ENCODE data around the gene CORIN. TPM values are rescaled to one million over a fixed set of nuclear protein-coding genes. Genes with fewer than 3 reads are reported as not detected.

Gene CORIN, protein sequence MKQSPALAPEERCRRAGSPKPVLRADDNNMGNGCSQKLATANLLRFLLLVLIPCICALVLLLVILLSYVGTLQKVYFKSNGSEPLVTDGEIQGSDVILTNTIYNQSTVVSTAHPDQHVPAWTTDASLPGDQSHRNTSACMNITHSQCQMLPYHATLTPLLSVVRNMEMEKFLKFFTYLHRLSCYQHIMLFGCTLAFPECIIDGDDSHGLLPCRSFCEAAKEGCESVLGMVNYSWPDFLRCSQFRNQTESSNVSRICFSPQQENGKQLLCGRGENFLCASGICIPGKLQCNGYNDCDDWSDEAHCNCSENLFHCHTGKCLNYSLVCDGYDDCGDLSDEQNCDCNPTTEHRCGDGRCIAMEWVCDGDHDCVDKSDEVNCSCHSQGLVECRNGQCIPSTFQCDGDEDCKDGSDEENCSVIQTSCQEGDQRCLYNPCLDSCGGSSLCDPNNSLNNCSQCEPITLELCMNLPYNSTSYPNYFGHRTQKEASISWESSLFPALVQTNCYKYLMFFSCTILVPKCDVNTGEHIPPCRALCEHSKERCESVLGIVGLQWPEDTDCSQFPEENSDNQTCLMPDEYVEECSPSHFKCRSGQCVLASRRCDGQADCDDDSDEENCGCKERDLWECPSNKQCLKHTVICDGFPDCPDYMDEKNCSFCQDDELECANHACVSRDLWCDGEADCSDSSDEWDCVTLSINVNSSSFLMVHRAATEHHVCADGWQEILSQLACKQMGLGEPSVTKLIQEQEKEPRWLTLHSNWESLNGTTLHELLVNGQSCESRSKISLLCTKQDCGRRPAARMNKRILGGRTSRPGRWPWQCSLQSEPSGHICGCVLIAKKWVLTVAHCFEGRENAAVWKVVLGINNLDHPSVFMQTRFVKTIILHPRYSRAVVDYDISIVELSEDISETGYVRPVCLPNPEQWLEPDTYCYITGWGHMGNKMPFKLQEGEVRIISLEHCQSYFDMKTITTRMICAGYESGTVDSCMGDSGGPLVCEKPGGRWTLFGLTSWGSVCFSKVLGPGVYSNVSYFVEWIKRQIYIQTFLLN
- total RNA-seq = 0.62 TPM

DNA sequence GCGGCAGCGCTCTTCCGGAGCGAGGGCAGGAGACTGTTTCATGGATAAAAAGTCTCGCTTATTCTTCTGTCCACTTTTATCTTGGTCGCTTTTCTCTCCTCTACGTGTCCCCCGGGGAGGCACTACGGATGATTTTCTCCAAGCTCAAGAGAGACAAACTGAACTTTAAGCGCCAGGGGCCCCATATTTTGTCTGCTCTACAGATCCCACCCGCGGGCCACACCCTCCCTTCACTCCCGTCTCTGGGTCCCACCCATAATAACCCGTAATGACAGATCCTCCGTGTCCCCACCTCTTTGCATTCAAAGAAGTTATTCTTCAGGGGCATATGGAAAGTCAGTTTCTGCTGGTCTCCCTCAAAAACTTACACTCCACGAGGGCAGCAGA, at the start of gene CORIN:
CORIN (minus strand) TSS at position 160 of the 387 bp plus-strand sequence; CDS start at position 42, 118 bp downstream.
- no peak for DNase-seq

DNA sequence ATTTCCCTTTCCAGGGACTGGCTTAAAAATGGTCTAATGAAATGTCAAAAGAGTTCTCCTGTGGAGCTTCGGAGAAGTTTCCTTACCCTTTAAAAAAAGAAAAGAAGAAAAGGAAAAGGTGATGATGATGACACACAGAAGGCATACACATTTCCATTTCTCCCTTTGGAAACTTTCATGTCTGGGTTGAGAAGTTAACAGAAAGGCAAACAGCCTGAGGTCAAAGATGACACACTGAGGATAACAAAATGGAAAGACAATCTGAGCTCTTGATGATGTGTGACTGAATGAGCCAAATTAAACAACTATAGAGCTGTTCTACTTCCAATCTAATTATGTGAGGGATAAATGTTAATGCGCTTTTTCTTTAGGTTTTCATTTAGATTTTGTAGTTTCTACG, 44.4 kb upstream of the CORIN start:
- DNase-seq = no peak

DNA sequence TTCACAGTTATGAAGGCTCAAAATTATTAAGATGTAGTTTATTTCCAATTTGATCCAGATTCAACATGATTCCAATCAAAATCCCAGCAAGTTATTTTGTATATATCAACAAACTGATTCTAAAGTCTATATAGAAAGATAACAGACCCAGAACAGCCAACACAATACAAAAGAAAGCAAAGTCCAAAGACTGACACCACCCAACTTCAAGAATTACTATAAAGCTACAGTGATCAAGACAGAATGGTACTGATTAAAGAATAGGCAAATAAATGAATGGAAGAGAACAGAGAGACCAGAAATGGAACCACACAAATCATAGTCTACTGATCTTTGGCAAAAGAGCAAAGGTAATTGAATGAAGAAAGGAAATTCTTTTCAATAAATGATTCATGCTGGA, 41.6 kb upstream of the CORIN start:
- DNase-seq = no peak

DNA sequence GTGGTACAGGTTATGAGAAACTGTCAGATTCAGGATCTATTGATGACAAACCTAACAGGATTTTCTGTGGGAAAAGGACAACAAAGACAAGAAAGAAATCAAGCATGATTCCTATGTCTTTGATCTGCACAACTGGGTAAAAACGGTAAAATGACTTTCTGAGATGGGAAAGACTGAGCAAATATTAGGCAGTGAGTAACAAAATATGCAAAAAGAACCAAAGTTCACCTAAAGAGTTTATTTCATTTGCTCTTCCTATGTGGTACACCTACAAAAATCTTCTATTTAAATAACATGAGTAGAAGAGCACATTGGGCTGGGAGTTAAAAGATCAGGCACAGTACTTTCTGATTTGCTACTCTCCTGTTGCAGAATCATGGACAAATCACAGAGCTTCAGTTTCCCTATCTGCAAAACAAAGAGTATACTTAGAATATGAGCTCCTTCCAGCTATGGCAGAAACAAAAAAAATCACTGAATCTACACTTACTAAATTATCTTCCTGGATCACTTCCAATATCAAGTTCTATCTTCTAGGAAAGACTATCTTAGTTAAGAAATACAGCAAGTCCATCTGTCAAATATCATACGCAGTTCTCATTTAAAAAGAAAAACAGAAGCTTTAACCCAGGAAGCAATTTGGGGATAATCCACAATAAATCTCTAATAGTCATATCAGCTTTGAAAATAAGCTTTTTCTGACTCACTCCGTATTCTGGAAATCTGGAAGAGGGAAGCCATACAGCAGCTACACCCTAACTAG, 39.1 kb upstream of the CORIN start:
- no peak for DNase-seq

DNA sequence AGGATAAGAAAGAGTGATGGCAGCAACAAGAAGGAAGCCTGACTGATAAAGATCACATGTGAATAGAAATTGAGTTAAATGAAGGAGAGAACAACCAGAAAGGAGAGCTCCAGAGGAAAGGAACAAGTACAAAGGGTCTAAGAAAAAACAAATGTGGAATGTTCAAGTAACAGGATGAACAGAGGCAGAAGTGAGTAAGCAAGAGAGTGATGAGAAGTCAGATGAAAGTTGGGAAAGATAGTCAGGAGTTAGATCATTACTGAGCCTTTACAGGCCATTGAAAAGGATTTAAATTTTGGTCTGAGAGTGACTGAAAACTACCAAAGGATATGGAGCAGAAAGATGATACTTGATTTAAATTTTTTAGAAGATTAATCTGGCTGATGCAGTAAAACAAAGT, 38.4 kb upstream of the CORIN start:
- no peak for DNase-seq

DNA sequence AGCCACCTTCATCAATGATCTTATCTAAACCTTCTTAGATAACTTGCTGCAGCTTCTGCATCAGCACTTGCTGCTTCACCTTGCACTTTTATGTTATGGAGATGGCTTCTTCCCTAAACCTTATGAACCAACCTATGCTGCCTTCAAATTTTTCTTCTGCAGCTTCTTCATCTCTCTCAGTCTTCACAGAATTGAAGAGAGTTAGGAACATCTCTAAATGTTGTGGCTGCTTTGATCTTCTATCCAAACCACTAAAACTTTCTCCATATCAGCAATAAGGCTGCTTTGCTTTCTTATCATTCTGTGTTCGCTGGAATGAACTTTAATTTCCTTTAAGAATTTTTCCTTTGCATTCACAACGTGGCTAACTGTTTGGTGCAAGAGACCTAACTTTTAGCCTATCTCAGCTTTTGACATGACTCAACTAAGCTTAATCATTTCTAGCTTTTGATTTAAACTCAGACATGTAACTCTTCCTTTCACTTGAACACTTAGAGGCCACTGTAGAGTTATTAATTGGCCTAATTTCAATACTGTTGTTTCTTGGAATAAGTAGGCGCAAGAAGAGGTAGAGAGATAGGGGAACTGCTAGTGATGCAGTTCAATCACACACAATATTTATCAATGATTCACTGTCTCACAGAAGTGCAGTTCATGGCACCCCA, 36.1 kb upstream of the CORIN start:
- DNase-seq = no peak

DNA sequence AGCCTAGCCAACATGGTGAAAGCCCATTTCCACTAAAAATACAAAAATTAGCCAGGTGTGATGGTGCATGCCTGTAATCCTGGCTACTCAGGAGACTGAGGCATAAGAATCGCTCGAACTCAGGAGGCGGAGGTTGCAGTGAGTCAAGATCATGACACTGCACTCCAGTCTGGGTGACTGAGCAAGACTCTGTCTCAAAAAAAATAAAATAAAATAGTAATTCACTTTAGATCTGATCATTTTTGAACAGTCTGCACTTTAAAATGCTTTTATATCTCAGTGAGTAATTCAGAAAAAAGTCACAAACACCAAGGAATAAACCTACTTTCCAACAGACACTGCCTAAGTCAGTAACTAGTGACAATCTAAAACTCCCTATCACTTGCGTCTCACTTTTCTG, 25.6 kb upstream of the CORIN start:
- no peak for DNase-seq

DNA sequence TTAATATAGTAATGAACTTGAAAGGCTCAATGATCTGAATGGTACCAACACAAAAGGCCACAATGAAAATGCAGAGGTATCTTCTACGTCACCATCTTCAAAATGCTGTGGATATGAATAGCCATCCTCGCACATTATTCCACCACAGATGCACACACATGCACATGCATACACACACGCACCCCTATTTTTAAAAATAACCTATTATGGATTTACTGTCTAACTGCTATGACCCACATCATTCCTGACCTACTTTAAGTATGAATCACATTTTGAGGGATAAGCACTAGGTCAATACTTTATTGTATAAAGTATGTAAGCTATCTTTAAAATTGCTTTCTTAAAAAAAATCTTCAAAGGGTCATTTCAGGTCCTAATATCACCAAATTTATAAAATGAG, 24.4 kb upstream of the CORIN start:
- no peak for DNase-seq

DNA sequence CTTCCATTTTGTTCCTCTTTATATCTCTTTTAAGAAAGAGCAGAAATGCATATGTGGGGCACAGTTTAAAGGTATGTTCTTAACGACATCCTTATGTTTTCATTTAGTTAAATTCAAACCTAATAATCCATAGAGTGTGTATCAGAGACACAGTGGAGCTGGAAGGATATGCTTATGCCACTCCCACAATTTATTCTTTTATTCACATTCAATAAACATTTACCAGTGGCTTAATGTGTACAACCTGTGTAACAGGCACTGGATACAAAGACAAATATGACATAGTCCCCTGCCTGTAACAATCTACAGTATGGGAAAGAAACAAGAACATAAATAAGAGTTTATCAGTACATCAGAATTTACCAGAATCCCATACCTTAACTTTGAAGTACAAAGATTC, 22.4 kb upstream of the CORIN start:
- no peak for DNase-seq

DNA sequence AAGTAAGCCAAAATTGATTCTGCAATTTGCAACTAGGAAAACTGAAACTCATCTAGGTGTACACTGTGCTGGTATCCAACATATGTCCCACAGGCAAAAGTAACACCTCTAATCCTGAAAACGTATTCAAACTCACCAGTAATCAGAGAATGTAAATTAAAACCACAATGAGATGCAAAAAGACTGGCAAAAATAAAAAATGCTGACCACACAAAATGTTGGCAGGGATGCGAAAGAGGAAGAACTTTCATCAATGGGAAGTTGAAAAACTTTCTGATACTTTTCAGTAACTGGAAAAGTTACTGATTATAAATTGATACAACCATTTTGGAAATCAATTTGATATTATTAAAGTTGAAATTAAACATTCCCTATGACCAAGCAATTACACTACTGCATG, 20.1 kb upstream of the CORIN start:
- no peak for DNase-seq

DNA sequence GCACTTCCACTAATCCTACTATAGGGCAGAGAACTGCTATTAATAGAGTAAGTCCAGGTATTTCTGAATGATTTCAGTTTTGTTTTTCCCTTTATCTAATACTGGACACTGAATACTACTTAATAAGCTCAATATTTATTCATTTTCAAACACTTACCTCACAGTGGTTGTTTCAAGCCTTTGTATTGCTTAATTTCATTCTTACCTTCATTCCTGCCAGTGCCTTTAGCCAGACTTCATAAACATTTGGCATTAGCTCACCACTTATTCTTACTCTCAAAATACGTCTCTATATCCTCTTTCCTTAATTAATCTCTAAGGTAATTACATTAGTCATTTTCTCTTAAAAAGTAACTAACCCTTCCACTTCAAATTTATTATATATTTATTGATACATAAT, 18.8 kb upstream of the CORIN start:
- no peak for DNase-seq

DNA sequence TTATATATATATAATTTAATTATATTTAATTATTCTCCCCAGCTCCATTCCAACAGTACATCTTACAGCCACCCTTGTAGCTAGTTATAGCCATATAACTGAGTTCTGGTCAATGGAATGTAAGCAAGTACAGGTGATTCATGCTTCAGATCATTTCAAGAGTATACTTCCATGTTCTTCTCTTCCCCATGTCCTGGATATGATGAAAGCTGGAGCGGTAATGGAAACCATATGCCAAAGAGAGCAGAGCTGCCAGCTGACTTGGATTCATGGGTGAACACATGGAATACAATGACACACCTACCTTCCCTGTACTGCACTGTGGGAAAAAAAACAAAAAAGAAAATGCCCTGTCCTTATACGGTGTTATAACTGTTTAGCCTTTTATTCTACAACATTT, 17.5 kb upstream of the CORIN start:
- DNase-seq = no peak

DNA sequence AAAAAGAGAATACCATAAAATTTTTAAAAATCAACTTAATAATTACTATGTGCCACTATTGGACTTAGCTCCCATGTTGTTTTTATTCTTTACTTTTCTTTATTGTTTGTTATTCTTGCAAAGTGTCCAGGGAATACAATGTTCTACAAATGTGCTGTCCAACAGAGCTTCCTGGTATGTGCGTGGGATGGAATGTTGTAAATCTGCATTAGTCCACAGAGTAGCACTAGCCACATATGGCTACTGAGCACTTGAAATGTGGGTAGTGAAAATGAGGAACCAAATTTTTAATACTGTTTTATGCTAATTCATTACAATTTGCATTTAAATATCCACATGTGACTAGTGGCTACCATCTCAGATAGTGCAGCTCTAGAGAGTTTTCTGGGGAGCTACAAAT, 14.3 kb upstream of the CORIN start:
- DNase-seq = no peak

DNA sequence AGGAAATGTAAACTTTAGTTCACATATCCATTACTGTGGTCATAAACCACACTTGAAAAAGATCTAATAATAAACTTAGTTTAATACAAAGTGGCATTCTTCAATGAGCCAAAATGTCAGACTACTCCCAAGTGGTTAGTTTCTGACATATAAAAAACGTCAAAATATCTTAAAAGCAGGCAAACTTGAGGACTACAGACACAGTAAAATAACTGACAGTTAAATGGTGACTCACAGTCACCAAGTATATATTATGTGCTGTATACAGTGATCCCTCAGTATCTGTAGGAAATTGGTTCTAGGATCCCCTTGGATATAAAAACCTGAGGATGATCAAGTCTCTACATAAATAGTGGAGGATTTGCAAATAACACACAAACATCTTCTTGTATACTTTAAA, 11.6 kb upstream of the CORIN start:
- DNase-seq = no peak

DNA sequence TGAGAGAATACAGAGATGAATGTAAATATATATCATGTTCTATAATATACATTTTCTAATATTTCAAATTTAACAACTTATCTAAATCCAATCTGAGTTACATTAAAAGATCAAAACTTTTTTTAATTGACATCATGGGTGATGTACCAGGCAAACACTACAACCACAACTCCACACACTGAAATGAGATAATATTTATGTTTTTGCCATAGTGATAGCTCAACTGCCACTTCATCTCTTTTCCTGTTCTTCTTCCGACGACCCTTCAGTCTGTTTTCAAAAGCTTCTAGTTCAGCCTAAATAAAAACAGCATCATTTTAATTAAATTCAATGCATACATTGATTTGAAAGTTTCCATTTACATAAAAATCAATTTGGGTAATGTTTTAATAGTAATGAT, 10.2 kb upstream of the CORIN start:
- no peak for DNase-seq

DNA sequence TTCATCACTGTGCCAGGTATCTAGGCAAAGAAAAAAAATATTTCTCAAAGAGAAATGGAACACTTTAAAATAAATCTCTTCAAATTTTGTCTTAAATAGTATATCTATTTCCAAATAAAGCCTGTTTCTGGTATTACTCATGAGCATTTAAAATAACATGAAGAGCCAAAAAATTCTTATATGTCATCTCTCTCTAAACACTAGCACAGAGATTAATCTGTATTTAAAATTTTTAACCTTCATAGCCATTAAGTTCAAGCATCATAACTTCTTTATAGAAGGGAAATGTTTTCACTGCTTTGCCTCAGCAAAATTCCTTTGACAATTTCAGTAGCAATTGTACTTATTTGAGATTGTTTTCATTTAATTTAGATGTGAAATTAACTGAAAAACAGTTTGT, 5.1 kb upstream of the CORIN start:
- no peak for DNase-seq

DNA sequence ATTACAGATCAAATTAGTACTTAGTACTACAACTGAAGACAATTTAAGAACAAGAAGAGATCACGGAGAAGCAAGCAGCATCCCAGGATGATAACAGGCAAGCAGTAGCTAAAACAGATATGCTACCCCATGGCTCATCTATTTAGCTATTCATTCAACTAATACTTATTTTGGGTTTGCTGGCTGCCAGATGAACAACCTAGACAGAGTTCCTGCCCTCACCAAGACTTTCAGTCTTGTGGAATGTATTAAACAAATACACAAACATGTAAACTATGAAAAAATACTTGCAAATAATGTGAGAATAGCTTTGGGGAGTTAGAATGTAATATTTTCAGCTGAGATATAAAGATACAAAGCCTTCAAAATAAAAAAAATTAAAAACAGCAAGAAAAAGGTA, 2.4 kb upstream of the CORIN start:
- no peak for DNase-seq

DNA sequence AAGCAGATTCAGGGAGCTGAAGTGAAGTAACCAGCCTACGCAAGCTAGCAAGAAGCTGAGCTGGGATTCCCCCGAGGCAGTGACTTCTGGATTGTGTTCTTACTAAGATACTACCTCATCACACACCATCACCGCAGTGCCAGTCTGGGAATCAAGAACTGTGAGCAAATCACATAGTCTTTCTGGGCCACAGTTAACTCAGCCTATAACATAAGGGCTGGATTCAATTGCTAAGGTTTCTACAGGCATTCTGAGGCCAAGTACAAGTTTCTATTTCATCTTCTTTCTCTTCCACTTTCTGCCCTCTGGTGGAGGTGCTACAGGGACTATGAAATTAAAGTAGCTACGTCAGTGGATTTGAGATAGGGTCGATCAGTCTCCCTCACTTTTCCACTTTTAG, 1.4 kb upstream of the CORIN start:
- DNase-seq = no peak

DNA sequence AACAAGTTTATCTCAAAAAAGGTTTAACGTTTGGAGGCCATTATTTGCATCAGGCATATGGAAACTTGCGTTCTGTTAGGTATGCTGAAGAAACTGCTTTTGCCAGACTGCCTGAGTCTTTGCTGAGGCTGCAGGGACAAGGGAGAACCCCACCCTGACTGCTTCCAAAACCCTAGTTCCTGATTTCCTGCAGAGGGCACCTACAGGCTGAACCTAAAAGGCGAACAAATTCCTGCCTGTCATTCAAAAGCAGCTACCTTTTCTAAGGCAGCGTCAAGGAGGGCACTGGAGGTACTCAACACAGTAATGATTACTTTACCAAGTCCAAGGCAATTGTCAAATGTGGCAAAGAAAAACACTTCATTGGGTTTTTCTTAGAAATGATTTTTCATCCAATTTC, 578 bp upstream of the CORIN start:
- DNase-seq = no peak

DNA sequence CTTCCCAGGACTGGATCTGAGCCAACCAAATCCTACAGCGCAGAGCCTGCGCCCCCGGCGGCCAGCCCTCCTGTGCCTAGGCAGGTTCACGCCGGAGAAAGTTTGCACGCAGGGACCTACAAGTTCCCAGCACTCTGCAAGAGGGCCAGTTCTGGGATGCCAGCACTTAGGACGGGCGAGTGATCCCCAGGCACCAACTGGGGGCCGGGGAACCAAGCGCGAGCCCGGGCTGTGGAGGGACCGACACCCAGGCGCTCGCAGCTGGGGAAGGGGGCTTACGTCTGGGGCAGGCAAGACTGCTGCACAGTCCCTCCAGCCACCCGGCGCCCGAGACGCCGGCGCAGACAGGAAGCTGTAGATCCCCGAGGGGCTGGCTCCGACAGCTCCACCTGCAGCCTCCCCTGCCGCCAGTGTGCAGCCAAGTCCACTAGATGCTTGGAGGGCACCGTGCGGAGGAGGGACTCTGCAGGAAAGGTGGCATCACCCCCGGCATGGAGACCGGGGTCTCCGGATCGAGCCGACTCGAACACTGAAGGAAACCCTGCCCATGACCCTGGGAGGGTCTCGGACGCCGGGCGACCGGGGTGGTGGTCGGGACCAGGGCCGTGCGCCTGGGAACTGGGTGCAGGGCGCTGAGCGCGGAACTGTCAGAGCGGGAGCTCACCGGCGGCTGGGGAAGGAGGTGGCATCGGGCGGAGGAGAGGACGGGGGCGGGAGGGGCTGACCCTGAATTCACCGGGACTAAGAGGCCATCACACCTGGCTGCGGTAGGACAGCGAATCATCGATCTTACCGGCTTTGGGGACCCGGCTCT, 566 bp downstream of the CORIN start:
- DNase-seq = no peak

DNA sequence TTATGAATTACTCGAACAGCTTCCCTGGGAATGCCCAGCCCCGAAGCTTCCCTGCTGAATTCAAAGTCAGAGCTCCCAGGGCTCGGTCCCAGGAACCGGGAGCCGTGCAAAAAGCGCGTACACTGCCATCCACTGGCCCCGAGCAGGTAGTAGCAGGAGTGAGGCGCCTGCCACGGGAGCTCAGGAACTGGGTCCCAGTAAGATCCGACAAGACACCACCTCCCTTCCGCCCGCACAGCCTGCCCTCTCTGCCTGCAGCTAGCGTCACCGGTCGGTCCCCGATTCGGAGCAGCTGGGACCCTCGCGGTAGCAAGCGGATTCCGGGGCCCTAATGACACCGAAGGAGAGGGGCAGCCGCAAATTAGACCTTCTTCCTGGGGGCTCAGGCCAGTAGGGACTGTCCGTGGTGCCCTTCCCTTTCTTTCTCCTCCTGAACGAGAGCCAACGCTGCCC, 1.2 kb downstream of the CORIN start:
- DNase-seq = peak; percentile 52
